ENCODE measurements around the gene EFHC1.

DNA sequence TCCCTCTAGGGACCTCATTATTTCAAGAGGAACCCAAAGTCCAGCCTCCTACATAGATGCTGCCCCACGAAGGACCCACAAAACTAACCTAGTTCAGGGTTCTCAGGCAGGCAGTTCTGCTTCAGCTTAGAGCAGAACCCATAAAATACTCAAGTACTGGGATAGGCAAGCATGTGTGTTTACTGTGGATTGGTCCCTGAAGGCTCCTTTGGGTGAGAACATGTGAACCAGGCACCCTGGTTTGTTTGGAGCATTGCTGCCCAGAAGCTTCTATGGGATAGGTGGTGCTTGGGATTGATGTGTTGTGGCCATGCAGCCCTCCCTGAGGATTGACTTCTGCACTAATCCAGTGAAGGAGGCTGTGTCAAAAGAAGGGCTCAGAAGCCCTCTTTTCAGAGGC is 14.9 kb upstream of the EFHC1 start:
- TF ChIP-seq, protein P1, sequence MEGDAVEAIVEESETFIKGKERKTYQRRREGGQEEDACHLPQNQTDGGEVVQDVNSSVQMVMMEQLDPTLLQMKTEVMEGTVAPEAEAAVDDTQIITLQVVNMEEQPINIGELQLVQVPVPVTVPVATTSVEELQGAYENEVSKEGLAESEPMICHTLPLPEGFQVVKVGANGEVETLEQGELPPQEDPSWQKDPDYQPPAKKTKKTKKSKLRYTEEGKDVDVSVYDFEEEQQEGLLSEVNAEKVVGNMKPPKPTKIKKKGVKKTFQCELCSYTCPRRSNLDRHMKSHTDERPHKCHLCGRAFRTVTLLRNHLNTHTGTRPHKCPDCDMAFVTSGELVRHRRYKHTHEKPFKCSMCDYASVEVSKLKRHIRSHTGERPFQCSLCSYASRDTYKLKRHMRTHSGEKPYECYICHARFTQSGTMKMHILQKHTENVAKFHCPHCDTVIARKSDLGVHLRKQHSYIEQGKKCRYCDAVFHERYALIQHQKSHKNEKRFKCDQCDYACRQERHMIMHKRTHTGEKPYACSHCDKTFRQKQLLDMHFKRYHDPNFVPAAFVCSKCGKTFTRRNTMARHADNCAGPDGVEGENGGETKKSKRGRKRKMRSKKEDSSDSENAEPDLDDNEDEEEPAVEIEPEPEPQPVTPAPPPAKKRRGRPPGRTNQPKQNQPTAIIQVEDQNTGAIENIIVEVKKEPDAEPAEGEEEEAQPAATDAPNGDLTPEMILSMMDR (IDR thresholded peaks at IDR 0.05; ENCODE audit: low read depth, low read length), result no peak
- TF ChIP-seq, protein P2, sequence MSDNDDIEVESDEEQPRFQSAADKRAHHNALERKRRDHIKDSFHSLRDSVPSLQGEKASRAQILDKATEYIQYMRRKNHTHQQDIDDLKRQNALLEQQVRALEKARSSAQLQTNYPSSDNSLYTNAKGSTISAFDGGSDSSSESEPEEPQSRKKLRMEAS (IDR thresholded peaks at IDR 0.05; ENCODE audit: low read depth, low read length), result no peak
- TF ChIP-seq POLR2A (IDR thresholded peaks at IDR 0.05; ENCODE audit: extremely low read depth, insufficient read length), result no peak

All from NB4 (cell line).